Peyer's patch (tissue), 4 donors: Measurements from ENCODE around the gene FNBP1L. TPM values are rescaled to one million over a fixed set of nuclear protein-coding genes. Genes with fewer than 3 reads are reported as not detected.

Experiments
- DNase-seq, 3 donors: peaks; one replicate each; pipeline ENCODE4 v3.0.0-alpha.2; 2017 to 2019
- H3K27ac ChIP-seq, 4 donors: fragments of 200-600 bp; sonication (generic); one replicate each; pipeline ENCODE4 v1.5.1; 2016 to 2019
- H3K27me3 ChIP-seq, 2 donors: fragments of 200-600 bp; sonication (generic); one replicate each; pipeline ENCODE4 v1.5.1; 2019
- H3K36me3 ChIP-seq, 3 donors: fragments of 200-600 bp; sonication (generic); one replicate each; pipeline ENCODE4 v1.5.1; 2016 to 2019
- H3K4me1 ChIP-seq, 4 donors: fragments of 200-600 bp; sonication (generic); one replicate each; pipeline ENCODE4 v1.5.1; 2016 to 2019
- H3K4me3 ChIP-seq, 4 donors: fragments of 200-600 bp; sonication (generic); 1 replicate in 3 of 4; 2 replicates in 1 of 4; pipeline ENCODE4 v1.5.1; 2016 to 2019; ENCODE audit warnings: mild to moderate bottlenecking in 1 of 4
- H3K9me3 ChIP-seq, 4 donors: fragments of 200-600 bp; sonication (generic); one replicate each; pipeline ENCODE4 v1.5.1; 2016 to 2019; ENCODE audit warnings: mild to moderate bottlenecking in 1 of 4
- POLR2A ChIP-seq, 2 donors: fragments of 450-650 bp; IDR thresholded peaks; one replicate each; pipeline ENCODE4 v1.5.1; 2017; ENCODE audit warnings: antibody characterized with exemption in 2 of 2, mild to moderate bottlenecking in 2 of 2, moderate library complexity in 2 of 2
- total RNA-seq, 4 donors: library from RNA; depleted of rRNA; stranded (reverse); fragments of >200 nt; gene quantifications; one replicate each; pipeline ENCODE4 v1.1.0, GENCODE V29; 2016
- TF ChIP-seq, protein P1 (sequence below), 6 experiments: fragments of 450-650 bp in 4 of 6; fragments of 200-600 bp in 2 of 6; sonication (generic) in 1 of 6; IDR thresholded peaks; one replicate each; pipeline ENCODE4 v1.5.1; 2017 to 2019; ENCODE audit warnings: antibody characterized with exemption in 6 of 6, mild to moderate bottlenecking in 3 of 6, moderate library complexity in 1 of 6

Gene FNBP1L
- total RNA-seq, 4 donors from 2014 or later, result 38.8 to 63.7 (median 55.2) TPM

DNA sequence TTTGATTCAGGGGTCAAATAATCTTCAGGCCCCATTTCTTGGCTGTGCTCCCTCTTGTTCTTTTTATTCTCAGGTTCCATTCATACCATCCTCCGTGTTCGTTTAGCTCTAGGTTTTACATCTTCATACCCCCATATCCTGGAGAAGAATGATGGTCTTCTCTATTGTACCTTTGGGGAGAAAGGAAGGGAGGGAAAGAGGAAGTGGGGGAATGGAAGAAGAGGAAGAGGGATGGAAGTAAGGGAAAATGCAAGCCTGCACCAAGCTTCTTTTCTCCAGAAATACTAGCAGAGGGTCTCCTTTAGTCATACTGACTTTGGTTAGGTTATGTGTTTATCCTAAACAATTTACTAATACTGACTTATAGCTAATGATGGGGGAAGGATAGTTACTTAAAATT, 52.4 kb downstream of the FNBP1L start:
- H3K27ac ChIP-seq, result no peak overlapping the region

DNA sequence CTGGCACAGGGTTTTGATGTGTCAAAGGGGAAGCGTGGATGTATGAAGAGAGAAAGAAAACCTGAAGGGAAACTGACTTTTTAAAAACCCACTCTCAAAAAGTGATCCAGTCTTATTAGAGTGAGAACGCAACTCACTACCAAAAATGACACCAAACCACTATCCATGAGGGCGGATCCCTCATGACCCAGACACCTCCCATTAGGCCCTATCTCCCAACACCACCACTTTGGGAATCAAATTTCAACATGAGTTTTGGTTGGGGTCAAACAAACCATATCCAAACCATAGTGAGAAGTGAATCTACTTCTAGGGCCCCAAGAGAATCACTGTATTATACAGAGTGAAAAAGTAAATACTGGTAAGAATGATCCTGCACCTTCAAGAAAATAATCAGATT, 53.5 kb downstream of the FNBP1L start:
- no peak overlapping the region for H3K4me3 ChIP-seq
- H3K9me3 ChIP-seq, result no peaks in the 10 kb centered on the region
- no peaks in the 10 kb centered on the region for H3K4me1 ChIP-seq
- no peak overlapping the region for H3K27ac ChIP-seq
- H3K27me3 ChIP-seq, result no peaks in the 10 kb centered on the region
- DNase-seq, result no peak
- no peaks in the 10 kb centered on the region for H3K36me3 ChIP-seq
- TF ChIP-seq, protein P1, sequence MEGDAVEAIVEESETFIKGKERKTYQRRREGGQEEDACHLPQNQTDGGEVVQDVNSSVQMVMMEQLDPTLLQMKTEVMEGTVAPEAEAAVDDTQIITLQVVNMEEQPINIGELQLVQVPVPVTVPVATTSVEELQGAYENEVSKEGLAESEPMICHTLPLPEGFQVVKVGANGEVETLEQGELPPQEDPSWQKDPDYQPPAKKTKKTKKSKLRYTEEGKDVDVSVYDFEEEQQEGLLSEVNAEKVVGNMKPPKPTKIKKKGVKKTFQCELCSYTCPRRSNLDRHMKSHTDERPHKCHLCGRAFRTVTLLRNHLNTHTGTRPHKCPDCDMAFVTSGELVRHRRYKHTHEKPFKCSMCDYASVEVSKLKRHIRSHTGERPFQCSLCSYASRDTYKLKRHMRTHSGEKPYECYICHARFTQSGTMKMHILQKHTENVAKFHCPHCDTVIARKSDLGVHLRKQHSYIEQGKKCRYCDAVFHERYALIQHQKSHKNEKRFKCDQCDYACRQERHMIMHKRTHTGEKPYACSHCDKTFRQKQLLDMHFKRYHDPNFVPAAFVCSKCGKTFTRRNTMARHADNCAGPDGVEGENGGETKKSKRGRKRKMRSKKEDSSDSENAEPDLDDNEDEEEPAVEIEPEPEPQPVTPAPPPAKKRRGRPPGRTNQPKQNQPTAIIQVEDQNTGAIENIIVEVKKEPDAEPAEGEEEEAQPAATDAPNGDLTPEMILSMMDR (IDR thresholded peaks at IDR 0.05), result no peak
- TF ChIP-seq POLR2A (IDR thresholded peaks at IDR 0.05), result no peak

More for the DNA sequence above, 52.4 kb downstream of the FNBP1L start:
- no peak for TF ChIP-seq POLR2A (IDR thresholded peaks at IDR 0.05)
- TF ChIP-seq, protein P1 (IDR thresholded peaks at IDR 0.05), result no peak
- no peak for DNase-seq
- H3K4me3 ChIP-seq, result no peak overlapping the region
- no peaks in the 10 kb centered on the region for H3K36me3 ChIP-seq
- H3K4me1 ChIP-seq, result no peaks in the 10 kb centered on the region
- H3K27me3 ChIP-seq, result no peaks in the 10 kb centered on the region
- H3K9me3 ChIP-seq, result no peaks in the 10 kb centered on the region

DNA sequence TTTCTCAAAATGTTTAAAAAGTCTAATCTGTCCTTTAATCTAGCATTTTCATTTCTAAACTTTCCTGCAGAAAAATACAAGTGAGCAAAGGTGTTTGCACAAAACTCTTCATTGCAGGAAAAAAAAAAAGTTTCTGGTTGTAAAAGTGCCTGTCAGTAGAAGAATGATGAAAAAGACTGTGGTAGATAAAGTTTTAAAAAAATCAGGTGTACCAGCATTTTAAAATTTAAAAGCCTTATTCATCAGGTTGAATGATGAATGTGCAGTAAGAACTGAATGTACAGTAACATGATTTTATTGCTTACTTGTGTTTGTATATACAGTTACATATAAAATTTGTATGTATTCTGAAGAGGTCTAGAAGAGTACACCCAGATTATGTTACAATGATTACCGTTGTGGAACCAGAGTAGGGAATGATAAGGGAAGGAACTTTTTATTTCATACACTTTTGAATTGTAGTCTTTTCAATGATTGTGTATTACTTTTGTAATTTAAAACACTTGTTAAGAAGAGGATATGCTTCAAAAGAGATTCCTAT, 54.0 kb downstream of the FNBP1L start:
- no peak overlapping the region for H3K27ac ChIP-seq
- DNase-seq, result no peak
- H3K36me3 ChIP-seq, result no peaks in the 10 kb centered on the region
- no peaks in the 10 kb centered on the region for H3K27me3 ChIP-seq
- no peaks in the 10 kb centered on the region for H3K4me1 ChIP-seq
- no peak overlapping the region for H3K4me3 ChIP-seq
- TF ChIP-seq, protein P1 (IDR thresholded peaks at IDR 0.05), result no peak
- no peak for TF ChIP-seq POLR2A (IDR thresholded peaks at IDR 0.05)
- no peaks in the 10 kb centered on the region for H3K9me3 ChIP-seq

DNA sequence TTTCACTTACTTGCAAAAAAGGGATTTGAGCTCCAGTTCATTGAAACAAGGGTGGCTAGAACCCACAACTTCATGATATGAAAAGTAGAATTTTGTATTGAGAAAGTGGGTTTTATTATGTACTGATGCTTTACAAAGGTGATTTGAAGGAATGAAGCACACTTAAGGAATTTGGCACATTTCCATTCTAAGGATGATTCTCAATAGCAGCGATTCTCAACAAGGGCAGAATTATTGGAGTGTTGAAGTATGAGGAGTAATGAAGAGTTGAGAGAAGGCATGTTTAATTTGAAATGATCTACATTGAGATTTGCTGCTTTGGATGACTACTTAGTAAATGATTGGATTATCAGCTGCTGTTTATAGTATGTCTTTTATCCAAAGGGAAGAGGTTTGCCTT, 54.7 kb downstream of the FNBP1L start:
- Histone ChIP-seq H3K4me3 (no peak overlapping the region), H3K9me3 (no peaks in the 10 kb centered on the region), H3K27me3 (no peaks in the 10 kb centered on the region), H3K4me1 (no peaks in the 10 kb centered on the region), H3K27ac (no peak overlapping the region), H3K36me3 (no peaks in the 10 kb centered on the region)
- TF ChIP-seq, protein P1 (IDR thresholded peaks at IDR 0.05), result no peak
- no peak for TF ChIP-seq POLR2A (IDR thresholded peaks at IDR 0.05)
- no peak for DNase-seq

DNA sequence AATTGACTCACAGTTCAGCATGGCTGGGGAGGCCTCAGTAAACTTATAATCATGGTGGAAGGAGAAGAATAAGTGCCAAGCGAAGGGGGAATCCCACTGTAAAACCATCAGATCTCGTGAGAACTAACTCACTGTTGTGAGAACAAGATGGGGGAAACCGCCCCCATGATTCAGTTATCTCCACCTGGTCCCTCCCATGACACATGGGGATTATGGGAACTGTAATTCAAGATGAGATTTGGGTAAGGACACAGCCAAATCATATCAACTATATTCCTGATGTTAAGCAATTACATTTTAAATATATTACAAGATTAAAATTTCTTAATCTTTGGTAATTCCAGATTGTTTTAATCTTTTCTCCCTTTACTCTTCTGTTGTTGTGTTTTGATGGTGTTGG, 55.2 kb downstream of the FNBP1L start:
- Histone ChIP-seq H3K4me1 (no peaks in the 10 kb centered on the region), H3K27ac (no peak overlapping the region), H3K27me3 (no peaks in the 10 kb centered on the region), H3K4me3 (no peak overlapping the region), H3K36me3 (no peaks in the 10 kb centered on the region), H3K9me3 (no peaks in the 10 kb centered on the region)
- DNase-seq, result no peak
- TF ChIP-seq, protein P1 (IDR thresholded peaks at IDR 0.05), result no peak
- no peak for TF ChIP-seq POLR2A (IDR thresholded peaks at IDR 0.05)

DNA sequence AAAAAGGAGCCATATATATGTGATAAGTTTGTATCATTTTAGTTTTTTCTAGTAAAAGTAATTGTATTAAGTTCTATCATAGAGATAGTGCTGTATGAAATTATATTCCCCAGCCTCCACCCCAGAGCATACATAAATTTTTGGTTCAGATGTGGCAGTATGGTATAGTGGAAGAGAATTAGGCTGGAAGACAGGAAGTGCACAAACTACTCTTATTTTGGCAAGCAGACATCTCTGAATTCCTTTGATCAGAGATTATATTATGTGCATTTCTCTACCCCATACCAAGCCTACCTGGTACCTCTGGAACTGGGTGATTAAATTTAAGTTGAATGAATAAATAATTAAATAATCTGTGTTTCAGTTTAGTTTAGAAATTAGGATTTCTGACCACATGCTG, 55.9 kb downstream of the FNBP1L start:
- TF ChIP-seq POLR2A (IDR thresholded peaks at IDR 0.05), result no peak
- TF ChIP-seq, protein P1 (IDR thresholded peaks at IDR 0.05), result no peak
- Histone ChIP-seq H3K27me3 (no peaks in the 10 kb centered on the region), H3K9me3 (no peaks in the 10 kb centered on the region), H3K4me3 (no peak overlapping the region), H3K36me3 (no peaks in the 10 kb centered on the region), H3K4me1 (no peaks in the 10 kb centered on the region), H3K27ac (no peak overlapping the region)
- no peak for DNase-seq
